A673 (cell line): ENCODE data around the gene ZBTB20.

Experiments
- EZH2 ChIP-seq: fragments of 200-600 bp; sonication (generic); IDR thresholded peaks from 2 replicates; pipeline ENCODE4 v1.6.1; 2017; ENCODE audit warnings: borderline replicate concordance, low read depth, mild to moderate bottlenecking, mixed read lengths, antibody characterized with exemption, low read length; ENCODE audit not compliant: poor library complexity, severe bottlenecking
- TF ChIP-seq, protein P1 (sequence below): fragments of 300-800, 200-600 bp; sonication (generic); conservative IDR thresholded peaks from 2 replicates; pipeline ENCODE4 v1.5.1; 2017; ENCODE audit warnings: low read depth, mild to moderate bottlenecking, antibody characterized with exemption, low read length, moderate library complexity, mixed read lengths

DNA sequence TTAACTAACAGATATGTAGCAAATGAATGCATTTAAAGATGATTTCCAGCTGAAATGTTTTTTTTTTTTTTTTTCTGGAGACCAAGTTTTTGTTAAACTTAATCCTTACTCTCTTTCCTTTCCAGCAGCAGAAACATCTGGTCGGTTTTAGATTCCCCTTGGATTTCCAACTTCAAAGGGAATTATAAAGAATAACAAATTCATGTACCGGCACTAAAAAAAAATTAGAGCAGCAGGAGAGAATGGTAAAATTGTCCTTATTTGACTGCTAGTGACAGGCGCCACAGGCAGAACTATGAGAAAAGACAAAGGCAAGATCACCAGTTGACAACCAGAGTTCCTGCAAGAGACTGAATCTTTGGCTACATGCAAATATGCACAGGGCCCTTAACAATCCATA is 459.9 kb downstream of the ZBTB20 start:
- TF ChIP-seq, protein P1, sequence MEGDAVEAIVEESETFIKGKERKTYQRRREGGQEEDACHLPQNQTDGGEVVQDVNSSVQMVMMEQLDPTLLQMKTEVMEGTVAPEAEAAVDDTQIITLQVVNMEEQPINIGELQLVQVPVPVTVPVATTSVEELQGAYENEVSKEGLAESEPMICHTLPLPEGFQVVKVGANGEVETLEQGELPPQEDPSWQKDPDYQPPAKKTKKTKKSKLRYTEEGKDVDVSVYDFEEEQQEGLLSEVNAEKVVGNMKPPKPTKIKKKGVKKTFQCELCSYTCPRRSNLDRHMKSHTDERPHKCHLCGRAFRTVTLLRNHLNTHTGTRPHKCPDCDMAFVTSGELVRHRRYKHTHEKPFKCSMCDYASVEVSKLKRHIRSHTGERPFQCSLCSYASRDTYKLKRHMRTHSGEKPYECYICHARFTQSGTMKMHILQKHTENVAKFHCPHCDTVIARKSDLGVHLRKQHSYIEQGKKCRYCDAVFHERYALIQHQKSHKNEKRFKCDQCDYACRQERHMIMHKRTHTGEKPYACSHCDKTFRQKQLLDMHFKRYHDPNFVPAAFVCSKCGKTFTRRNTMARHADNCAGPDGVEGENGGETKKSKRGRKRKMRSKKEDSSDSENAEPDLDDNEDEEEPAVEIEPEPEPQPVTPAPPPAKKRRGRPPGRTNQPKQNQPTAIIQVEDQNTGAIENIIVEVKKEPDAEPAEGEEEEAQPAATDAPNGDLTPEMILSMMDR = no peak
- no peak for TF ChIP-seq EZH2
